Activated CD8-positive, alpha-beta memory T cell treated with anti-CD3 and anti-CD28 coated beads, Interleukin-2, amount 50 U/mL, for 1 hour (primary cell): ENCODE data around the gene WDR45B.
"Not testable (repeated sequence)": the region's sequence is repeated elsewhere in the genome, so short reads cannot be mapped to it uniquely, and the experiment has no call there.

Experiments
- DNase-seq: peaks from one replicate; pipeline ENCODE4 v3.0.0-alpha.2; 2020; ENCODE audit errors: extremely low read depth

Gene WDR45B

DNA sequence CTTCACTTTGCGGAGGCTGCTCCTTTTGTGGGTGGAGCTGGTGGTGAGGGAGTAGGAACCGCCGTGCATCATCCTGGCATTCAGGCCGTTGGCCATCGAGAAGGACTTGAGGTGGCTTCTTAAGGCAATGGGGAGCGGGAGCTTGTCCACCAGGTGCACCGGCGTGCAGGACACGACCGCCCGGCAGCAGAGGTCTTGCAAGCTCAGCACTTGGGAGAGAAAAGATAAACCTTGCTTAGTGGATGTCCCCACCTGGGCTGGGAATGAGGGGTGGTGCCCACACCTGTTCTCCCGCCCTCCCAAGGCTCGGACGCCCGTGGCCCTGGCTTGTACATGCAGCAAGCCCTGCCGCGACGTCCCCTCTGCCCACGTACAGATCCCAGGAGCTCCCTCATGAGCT lies 9.7 kb upstream of the WDR45B start:
- DNase-seq: no peak

DNA sequence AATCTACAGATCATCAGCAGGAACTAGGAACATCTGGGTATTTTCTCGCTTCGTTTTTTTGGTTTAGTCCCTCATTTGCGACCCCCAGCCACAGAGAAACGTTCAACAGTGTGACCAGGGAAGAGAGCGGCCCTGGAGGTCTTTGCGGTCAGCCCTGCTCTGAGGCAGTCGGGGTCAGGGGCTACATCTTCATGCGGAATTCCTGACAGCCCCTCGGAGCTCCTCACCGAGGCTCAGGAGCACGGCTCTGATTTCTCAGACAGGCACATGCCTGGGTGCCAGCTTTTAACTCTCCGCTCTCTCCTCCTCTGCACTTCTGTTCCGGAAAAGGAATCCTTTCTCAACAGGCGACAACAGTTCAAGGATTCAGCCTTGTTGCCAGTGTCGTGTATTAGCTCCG lies 8.0 kb upstream of the WDR45B start:
- DNase-seq: no peak

DNA sequence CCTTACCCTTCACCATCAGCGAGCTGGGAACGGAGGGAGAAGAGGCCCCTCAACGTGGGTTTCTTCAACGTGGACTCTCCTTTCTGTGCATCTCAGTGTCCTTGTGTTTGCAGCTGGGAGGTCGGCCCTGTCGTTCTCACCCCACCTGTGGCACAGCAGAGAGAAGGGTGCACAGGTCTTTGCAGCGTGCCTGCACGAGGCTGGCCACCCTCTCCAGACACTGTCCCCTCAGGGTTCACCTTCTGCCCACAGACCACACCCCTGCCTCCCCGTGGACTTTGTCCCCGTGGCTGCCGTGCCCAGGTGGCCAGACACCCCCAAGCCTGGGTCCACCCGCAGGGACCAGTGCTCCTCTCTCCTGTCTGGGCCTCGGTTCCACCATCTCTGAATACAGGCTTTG lies 7.3 kb upstream of the WDR45B start:
- DNase-seq: no peak

GRCh38 chr17:82655038-82655479 lies 6.8 kb upstream of the WDR45B start:
- no peak for DNase-seq

DNA sequence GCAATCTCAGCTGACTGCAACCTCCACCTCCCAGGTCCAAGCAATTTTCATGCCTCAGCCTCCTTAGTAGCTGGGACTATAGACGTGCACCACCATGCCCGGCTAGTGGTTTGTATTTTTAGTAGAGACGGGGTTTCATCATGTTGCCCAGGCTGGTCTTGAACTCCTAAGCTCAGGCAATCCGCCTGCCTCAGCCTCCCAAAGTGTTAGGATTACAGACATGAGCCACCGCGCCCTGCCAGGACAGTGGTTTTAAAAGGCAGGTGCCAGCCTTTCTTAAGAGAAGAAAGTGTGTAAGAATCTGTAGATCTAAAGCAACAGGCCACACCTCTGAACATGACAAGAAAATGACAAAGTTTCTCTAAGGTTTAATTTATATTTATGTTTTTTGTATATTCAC lies 6.4 kb upstream of the WDR45B start:
- DNase-seq: not testable (repeated sequence)

DNA sequence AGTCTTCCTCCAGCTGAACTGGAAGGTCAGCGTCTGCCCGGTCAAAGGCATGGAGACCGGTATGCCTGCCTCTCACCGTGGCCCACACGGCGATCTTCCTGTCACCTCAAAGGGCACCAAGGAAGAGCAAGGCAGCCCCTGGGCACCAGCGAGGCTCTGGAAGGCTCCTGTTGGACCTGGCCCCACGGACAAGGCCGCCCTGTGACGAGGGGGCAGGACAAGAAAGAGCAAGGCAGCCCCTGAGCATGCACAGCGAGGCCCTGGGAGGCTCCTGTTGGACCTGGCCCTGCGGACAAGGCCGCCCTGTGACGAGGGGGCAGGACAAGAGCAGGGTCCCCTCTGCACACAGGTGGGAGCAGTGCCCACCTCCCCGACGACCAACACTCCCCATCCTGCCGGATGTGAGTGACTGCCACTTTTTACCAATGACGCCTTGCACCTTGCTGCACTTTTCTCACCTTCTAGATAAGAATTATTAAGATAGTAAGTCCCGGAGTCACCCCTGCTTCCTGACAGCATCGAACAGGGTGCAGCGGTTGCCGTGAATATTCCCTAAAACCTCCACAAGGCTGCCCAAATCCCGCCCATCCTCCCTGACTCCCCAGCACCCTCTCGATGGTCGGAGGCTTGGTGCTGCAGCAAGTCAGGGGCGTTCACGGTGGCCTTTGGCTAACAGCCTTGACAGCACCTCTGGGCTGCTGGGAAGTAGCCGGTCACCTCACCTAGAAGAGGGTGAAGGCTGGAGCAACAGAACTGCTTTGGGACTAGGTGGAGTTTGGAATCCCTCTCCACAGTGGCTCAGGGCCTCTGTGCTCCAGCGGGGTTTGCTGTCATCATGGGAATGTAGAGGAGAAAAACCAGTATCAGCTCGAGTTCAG lies 5.6 kb upstream of the WDR45B start:
- no peak for DNase-seq

DNA sequence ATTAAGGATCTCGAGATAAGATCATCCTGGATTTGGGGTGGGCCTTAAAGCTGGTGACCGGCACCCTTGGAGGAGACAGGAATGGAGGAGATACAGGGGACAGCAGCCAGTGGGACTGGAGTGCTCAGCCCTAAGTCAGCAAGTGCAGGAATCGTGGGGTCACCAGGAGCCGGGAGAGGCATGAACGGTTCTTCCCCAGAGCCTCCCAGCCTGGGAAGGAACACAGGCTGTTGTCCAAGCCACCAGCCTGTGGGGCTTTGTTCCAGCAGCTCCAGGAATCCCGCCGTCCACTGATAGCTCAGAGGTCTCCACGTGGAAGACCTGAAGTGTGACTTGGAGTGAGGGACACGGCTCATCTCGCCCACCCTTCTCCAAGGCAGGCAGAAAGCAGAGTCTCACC lies 2.5 kb upstream of the WDR45B start:
- DNase-seq: no peak

GRCh38 chr17:82649501-82650261 lies 1.4 kb upstream of the WDR45B start:
- no peak for DNase-seq

- no peak for DNase-seq
Observed at GRCh38 chr17:82648742-82649331, 593 bp upstream of the WDR45B start.

- no peak for DNase-seq
Observed at GRCh38 chr17:82647593-82648164, 565 bp downstream of the WDR45B start.

GRCh38 chr17:82645516-82645915 lies 2.7 kb downstream of the WDR45B start:
- no peak for DNase-seq

DNA sequence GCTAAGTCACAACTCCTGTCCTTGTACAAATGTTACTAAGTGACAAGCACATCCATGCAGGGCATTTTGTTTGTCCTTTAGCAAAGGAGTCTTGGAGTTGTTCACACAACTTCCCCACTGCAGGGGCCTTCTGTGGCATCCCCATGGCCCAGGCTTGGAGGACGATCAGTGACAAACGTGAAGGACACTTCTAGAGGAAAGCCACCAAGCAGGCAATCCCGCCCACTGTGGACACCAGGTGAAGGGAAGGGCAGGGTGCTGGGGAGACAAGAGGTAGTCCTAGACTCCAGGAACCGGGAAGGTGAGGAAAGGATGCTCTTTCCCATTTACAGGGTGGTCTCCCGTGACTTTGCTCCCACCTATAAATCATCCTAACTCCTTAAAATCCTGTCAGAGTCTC lies 4.1 kb downstream of the WDR45B start:
- no peak for DNase-seq

DNA sequence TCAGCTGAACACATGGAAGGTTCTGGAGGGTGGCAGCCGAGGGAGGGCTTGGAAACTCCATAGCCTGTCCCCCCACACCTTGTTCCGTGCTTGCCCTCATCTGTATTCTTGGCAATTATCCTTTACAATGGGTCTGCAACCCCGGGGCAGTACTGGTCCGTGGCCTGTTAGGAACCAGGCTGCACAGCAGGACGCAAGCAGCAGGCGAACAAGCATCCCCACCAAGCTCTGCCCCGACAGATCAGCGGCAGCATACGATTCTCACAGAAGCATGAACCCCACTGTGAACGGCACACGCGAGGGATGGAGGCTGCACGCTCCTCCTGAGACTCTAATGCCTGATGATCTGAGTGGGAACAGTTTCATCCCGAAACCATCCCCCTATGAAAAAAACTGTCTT lies 6.2 kb downstream of the WDR45B start:
- no peak for DNase-seq

GRCh38 chr17:82640036-82640435 lies 8.2 kb downstream of the WDR45B start:
- DNase-seq: no peak

GRCh38 chr17:82639628-82640027 lies 8.6 kb downstream of the WDR45B start:
- no peak for DNase-seq

GRCh38 chr17:82638183-82638773 lies 10.0 kb downstream of the WDR45B start:
- DNase-seq: no peak

- no peak for DNase-seq
Observed at GRCh38 chr17:82636626-82637598, 11.3 kb downstream of the WDR45B start.

DNA sequence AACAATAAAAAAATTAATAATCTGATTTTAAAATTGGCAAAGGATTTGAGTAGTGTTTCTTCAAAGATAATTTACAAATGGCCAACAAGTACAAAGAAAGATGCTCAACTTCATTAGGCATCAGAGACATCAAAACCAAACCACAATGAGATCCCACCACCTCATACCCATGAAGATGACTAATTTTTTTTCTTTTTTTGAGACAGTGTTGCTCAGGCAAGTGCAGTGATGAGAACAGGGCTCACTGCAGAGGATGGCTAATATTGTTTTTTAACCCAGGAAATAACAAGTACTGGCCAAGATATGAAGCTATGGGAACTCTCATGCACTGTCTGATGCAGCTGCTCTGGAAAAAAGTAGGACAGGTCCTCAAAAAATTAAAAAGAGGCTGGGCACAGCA lies 14.9 kb downstream of the WDR45B start:
- DNase-seq: no peak

- no peak for DNase-seq
Observed at GRCh38 chr17:82632451-82632850, 15.8 kb downstream of the WDR45B start.

- DNase-seq: no peak
Observed at GRCh38 chr17:82631544-82631943, 16.7 kb downstream of the WDR45B start.

GRCh38 chr17:82630212-82630611 lies 18.0 kb downstream of the WDR45B start:
- DNase-seq: no peak
